HG03457 (cell line): ENCODE data around the gene GDPD5.

Source experiments
- ATAC-seq: cut with Tn5 transposase; IDR thresholded peaks from one replicate; pipeline ENCODE4 v1.9.1; 2021; ENCODE audit warnings: moderate number of reproducible peaks; ENCODE audit not compliant: unreplicated experiment

Gene GDPD5

DNA sequence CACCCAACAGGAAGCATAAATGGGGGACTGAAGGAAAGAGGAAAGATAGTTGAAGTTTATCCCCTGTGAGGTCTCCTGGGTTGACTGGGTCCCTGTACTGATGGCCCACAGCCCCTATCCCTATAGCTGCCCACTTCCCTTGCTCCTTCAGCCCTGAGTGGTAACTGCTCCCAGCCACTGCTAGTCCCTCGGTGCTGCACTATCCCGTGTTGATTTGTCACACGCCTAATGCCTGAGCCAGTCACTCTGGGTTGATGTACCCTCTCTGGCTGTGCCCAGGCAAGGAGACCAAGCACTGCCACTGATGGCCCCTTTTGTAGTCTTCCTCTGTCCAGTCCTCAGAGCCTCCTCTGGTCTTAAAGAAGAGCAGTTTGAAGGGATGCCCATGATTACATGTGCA lies 9.6 kb downstream of the GDPD5 start:
- no peak for ATAC-seq

DNA sequence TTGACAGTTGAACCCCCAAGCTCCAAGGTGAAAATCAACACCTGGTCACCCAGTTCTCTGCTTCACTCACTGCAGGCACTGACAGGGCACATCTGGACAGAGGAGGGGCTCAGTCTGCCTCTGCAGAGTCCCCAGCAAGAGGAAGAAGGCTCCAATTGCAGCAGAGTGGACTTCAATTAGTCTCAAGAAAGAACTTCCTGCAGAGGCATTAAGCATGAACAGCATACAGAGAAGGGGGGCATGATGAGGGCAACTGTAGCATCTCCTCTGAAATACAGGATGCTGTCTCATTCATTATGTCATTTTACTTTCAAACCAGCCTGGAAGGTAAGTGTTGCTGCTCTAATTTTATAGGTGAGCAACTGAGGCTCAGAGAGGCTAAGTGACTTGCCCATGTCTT lies 11.1 kb downstream of the GDPD5 start:
- ATAC-seq: no peak

DNA sequence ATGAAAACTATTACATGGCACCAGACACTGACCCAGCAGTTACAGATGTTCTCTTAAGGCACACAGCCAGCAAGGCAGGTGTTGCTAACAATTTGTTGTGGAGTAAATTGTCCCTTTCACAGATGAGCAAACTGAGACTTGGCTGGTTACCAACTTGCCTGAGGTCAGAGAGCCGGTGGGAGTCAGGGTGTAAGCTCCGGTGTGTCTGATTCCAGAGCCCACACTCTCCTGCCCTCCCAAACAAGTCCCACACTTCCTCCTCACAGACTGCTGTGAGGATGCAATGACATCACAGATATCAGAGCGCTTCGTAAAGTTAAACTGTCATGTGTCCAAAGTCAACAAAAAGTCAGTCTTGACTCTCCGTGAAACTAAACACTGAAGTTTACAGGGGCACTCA lies 12.5 kb downstream of the GDPD5 start:
- no peak for ATAC-seq

GRCh38 chr11:75510723-75511019 lies 15.1 kb downstream of the GDPD5 start:
- no peak for ATAC-seq

DNA sequence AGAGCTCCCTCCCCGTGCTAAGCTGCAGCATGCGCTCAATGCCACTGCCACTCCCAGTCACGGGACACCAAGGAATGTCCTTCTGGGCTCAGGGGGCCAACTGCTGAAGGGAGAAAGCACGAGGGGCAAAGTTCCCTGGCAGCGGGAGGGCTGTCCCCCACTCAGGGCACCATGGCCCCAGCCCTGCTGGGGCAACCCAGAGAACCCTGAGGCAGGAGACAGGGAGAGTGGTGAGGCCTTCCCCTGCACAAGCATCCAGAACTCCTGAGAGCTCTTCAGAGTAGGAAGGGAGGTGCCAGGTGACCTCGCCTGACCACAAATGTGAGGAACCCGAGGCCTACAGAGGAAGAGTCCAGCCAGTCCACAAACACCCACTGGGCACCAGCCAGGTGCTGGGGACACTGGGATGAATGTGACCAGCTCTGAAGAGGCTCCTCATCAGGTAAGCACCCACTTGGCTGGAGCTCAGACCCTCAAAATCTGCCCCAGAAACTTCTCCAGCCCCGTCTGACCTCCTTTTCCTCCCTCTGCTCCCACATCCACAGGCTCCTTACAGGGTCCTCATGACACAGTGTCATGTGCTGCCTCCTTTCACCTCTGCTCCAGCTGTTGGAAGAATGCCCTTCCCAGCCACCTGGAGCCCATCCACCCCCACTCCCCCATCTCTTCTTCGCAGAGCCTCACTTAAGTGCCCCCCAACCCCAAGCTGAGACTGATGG lies 15.6 kb downstream of the GDPD5 start:
- no peak for ATAC-seq

GRCh38 chr11:75509020-75509720 lies 16.6 kb downstream of the GDPD5 start:
- no peak for ATAC-seq

DNA sequence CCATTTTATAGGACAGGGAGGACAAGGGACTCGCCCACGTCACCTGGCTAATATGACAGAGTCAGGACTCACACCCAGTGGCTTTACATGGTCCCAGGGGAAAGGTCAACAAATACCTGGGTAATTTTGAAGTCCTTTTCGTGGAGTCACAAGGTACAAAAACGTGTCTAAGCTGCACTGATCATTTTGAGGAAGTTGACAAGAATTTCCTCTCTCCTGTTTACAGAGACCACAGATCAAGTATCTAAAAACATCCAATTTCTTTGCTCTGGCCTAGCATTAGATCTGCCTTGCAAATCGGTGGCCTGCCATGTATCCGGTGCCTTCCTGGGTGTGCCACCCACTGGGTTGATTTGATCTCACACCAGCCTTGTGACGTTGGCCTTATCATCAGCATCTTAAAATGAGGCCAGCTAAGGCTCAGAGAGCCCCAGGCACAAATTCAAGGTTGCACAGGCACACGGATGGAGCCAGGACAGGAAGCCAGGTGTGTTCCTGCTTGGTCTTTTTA lies 17.6 kb downstream of the GDPD5 start:
- ATAC-seq: no peak

DNA sequence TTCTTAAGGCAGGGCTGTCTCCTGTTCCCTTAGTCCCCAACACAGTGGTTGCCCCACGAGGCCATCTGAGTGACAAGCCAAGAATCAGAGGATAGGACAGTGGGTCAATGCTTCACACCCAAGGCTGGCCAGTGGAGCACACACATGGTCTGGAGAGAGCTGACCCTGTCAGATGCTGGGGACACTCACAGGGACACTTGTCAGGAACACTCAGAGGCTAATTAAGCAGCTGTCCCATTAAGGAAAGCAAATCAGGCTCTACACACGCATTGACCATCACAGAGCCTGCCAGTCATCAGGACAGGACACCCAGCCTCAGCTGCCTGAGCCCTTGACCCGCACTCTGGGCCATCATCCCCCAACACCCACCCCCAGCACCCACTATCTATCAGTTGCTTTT lies 18.2 kb downstream of the GDPD5 start:
- no peak for ATAC-seq

DNA sequence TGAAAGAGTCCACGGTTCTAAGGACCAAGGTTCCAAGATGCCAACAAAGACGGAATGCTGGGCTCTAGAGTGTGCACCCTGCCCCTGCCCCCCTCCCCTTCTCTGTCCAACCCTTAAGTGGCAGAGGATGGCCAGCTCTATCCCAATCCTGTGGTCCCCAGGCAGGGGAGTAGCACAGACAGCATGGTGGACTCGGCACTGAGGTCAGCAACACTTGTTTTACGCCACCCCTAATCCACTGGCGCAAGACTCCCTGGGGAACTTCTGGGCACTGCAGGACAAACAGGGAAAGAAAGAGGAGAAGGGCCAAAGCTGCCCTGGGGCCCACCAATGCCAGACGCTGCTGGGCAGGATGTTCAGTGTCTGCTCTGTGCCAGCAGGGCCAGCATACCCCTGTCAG lies 18.9 kb downstream of the GDPD5 start:
- ATAC-seq: no peak

DNA sequence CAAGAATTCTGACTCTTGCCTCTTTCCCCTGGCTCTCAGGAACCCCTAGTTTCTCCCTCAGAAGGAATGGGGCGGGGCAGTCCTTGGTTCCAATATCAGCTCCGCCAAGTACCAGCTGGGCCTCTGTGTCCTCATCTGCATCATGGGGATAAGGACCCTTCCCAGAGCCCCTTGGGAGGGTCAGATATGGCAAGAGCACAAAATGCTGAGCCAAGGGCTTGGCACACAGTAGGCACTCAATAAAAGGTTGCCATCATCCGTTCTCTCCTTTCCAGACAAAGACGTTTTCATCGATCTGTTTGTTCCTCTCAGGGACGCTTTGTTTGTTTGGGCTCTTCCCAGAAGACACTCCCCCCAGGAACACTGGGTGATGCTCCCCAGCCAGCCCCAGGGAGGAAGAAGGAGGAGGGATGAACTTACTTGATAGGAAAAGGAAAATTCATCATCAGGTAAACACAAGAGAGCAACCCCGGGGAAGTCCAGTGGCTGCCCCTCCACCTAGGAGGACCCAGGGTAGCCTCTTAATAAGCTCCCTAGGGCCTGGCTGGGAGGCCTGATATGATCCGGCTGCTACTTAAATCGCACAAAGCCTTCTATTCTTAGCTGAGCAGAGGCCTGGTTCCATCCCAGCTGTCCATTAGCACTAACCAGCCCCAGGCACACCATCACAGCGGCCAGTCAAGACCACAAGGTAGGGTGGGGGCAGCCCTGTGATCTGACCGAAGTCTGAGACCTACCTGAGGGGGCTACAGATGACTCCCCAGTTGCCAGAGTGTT lies 19.6 kb downstream of the GDPD5 start:
- ATAC-seq: no peak

DNA sequence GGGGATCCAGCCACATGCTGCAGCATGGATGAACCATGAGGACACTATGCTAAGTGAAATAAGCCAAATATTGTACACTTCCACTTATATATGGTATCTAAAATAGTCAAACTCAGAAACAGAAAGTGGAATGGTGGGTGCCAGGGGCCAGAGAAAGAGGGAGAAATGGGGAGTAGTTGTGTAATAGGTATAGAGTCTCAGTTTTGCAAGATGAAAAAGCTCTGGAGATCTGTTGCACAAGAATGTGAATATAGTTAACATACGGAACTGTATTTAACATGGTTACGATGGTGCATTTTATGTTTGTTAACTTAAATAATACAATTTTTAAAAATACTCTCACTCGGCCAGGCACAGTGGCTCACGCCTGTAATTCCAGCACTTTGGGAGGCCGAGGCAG lies 21.2 kb downstream of the GDPD5 start:
- no peak for ATAC-seq

- ATAC-seq: no peak
These were observed 22.1 kb downstream of the GDPD5 start for GRCh38 chr11:75503531-75504099.

DNA sequence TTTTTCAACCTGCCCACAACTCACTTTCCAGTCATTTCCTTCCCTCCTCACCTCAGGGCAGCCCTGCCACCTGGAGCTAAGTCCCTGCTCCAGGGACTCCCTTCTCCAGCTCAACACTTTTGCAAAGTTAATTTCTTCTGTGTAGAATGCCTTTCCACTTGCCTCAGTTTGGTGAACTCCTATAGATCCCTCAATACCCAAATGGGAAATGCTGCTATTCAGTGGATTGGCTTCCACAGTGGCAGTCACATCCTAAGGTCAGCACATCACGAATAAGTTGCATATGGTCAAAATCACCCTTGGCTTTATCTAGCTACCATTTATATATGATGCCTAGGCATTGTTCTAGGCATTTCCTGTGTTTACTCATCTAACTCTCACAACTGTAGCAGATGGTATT lies 23.6 kb downstream of the GDPD5 start:
- ATAC-seq: no peak

DNA sequence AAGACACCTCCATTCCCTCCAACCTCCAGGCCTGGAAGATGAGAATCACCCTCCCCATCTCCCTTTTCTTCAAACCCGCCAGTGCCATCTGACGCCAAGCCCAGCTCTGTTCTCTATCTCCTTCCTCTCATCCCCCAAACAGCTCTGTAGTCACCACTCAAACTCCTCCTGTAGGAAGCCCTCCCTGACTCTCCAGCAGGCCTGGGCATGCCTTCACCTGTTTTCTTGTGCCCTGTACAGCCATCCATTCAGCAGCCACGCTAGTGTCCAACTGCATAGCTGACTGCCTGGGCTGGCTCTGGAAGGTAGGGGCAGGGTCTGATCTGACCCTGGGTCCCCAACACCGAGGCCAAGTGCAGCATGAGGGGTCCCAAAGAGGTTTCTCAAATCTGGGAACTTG lies 25.0 kb downstream of the GDPD5 start:
- no peak for ATAC-seq

DNA sequence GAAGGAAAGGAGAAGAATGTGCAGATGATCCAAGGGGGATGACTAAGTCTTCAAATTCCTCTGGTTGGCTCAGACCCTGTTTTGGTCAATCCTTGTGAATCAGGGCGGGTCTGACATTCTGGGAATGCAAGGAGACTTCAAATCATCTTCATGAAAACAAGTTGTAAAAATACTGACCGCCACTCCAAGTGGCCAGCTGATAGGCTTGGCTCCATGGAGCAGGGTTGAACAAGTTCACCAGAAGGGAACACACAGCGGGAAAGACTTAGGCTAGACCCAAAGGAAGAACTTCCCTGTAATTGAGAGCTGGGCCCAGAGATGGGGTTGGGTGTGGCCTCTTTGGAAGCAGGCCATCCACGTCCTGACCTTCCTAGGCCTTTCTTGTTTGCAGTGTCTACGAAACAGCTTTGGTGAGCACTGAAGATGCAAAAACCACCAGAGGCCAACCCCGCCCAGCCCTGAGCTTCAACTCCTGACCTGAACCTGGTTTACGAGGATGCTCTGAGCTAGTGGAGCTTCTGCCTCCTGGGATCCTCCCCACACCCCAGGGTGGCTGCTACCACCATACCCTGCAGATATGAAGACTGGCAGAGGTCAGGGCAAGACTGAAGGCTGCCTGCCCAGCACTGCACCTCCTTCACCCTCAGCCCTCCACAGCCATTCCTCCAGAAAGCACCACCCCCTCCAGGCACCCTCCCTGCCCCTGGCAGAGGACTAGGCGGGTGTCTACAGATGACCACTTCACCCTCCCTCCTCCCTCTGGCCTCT lies 26.1 kb downstream of the GDPD5 start:
- no peak for ATAC-seq

- no peak for ATAC-seq
These were observed 27.0 kb downstream of the GDPD5 start for GRCh38 chr11:75498556-75499255.

DNA sequence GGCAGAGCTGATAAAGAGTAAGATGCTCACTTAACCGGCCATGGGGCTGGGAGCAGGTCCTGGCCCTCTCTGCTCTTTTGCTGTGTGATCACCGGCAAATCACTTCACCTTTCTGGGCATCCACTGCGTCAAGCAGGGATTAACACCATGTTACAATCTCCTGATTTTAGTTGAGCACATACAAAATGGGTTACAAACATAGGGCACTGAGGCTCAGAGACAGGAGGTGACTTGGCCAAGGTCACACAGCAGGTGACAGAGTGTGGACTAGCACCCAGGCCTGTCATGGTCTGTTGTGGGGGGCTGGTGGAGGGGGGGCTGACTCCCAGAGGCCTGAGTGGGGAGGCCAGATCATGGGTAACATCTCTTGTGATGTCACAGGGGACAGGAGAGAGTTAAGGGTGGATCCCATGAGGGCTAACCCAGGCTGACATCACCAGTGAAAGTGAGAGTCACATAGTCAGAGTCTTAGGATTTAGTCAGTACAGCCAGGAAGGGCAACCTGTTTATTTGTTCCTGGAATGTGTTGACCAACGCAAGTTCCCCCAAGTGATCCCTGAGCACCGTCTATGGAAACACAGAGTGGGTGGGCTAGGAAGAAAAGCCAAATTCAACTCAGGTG lies 27.8 kb downstream of the GDPD5 start:
- no peak for ATAC-seq

DNA sequence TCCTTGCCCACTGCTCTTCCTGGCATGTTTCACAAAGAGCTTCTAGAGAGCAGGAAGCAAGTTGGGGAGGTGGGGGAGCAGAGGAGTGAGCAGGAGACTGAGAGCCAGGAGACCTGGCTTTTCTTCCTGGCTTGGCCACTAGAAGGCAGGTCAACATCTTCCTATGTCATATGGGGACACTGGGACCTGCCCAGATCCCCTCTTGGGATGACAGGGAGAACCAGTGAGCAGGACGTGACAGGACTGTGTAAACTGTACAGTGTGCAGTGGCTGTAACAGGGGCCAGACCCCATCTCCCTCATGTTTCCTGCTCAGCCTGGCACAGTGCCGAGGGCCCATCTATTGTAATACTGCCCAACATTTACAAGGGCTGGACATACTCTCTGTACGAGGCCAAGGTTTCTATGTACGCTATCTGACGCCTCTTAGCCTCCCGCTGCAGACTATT lies 29.4 kb downstream of the GDPD5 start:
- ATAC-seq: no peak

DNA sequence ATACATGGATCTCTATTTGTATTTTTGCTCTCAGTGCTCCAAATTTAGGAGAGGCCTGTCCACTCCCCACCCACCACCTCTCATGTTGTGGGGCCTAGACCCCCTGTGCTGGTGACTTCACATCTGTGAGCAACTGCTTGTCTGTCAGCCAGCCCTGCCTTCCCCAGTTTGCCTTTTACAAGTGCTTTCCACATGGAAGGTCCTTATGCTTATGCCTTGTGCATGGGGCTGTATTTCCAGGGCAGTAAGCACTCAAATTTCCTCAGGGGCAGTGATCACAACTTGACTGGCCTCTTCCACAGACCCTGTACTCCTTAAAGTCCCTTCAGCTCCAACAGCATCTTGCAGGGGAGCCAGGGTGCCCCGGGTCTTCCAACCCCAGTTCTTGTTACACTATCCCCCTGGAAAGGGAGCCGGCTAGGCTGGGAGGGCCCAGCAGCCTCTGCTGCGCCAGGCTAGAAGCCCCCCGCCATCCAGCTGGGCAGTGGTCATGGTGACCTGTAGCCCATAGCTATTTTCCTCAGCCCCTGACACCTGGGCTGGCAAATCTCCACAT lies 29.9 kb downstream of the GDPD5 start:
- no peak for ATAC-seq
